Measurements from ENCODE around the gene AQP3. TPM values are rescaled to one million over a fixed set of nuclear protein-coding genes. Genes with fewer than 3 reads are reported as not detected.
"Not testable (repeated sequence)": the region's sequence is repeated elsewhere in the genome, so short reads cannot be mapped to it uniquely, and the experiment has no call there.

The AQP3 gene
- total RNA-seq, 1 donor, result 0.72 TPM

DNA sequence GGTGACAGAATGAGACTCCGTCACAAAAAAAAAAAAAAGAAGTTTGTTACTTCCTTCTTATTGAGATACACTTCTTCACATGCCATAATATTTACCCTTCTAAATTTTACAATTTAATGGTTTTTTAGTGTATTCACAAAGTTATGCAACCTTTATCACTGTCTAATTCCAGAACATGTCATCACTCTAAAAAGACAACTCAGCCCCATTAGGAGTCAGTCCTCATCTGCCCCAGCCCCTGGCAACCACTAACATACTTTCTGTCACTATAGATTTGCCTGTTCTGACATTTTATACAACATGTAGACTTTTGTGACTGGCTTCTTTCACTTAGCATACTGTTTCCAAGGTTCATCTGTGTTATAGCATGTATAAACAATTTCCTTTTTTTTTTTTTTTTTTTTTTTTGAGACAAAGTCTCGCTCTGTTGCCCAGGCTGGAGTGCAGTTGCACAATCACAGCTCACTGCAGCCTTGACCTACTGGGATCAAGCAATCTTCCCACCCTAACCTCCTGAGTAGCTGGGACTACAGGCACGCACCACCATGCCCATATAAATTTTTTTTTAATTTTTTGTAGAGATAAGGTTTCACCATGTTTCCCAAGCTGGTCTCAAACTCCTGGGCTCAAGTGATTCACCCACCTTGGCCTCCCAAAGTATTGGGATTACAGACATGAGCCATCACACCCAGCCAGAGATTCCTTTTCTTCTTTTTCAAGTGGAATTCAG is 18.0 kb downstream of the AQP3 start:
- no peak overlapping the region for H2AFZ ChIP-seq (ENCODE audit: low read length)
- H3K79me2 ChIP-seq (ENCODE audit: insufficient read depth, low read length), result no peaks in the 10 kb centered on the region
- no peaks in the 10 kb centered on the region for H3K9me3 ChIP-seq (ENCODE audit: low read depth, low read length)
- peak; percentile 85 for DNase-seq (ENCODE audit: insufficient read length, low spot score, missing footprints)
- H3K36me3 ChIP-seq (ENCODE audit: insufficient read depth, low read length), result no peaks in the 10 kb centered on the region
- peaks cover 3% of the 10 kb centered on the region for H3K4me1 ChIP-seq (ENCODE audit: insufficient read depth, low read length)
- no peak overlapping the region for H3K27ac ChIP-seq (ENCODE audit: low read depth, low read length)
- H3K4me2 ChIP-seq (ENCODE audit: insufficient read depth, low read length), result no peak overlapping the region
- TF ChIP-seq, protein P1, sequence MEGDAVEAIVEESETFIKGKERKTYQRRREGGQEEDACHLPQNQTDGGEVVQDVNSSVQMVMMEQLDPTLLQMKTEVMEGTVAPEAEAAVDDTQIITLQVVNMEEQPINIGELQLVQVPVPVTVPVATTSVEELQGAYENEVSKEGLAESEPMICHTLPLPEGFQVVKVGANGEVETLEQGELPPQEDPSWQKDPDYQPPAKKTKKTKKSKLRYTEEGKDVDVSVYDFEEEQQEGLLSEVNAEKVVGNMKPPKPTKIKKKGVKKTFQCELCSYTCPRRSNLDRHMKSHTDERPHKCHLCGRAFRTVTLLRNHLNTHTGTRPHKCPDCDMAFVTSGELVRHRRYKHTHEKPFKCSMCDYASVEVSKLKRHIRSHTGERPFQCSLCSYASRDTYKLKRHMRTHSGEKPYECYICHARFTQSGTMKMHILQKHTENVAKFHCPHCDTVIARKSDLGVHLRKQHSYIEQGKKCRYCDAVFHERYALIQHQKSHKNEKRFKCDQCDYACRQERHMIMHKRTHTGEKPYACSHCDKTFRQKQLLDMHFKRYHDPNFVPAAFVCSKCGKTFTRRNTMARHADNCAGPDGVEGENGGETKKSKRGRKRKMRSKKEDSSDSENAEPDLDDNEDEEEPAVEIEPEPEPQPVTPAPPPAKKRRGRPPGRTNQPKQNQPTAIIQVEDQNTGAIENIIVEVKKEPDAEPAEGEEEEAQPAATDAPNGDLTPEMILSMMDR (IDR thresholded peaks at IDR 0.05; ENCODE audit: extremely low read depth, low read depth, low read length), result no peak
- H3K4me3 ChIP-seq (ENCODE audit: insufficient read depth, low read length), result no peak overlapping the region
- peaks cover 2% of the 10 kb centered on the region for H3K27me3 ChIP-seq (ENCODE audit: insufficient read depth, low read length)
- H4K20me1 ChIP-seq (ENCODE audit: insufficient read depth, low read length), result no peaks in the 10 kb centered on the region

DNA sequence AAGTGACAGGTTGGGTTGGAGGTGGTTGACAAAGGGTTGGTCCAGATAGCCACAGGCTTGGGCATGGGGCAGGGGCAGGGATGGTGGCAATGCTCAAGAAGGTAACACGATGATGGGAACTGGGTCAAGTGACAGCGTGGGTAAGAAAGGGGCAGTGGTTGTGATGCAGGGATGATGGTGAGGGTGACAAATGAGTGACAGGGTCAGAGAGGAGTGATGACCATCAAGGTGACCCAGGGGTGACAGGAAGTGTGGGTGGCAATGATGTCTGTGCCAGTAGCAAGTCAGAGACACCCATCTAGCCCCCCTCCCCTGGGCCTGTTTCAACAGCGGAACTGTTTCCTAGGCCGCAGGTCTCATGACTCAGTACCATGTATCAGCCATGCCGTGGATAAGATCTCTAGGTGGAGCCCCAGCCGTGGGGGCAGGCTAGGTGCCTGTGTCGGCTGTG is 20.5 kb downstream of the AQP3 start:
- Histone ChIP-seq H3K4me3 (ENCODE audit: insufficient read depth, low read length) (no peak overlapping the region), H3K4me2 (ENCODE audit: insufficient read depth, low read length) (no peak overlapping the region), H3K4me1 (ENCODE audit: insufficient read depth, low read length) (peaks cover 3% of the 10 kb centered on the region), H4K20me1 (ENCODE audit: insufficient read depth, low read length) (no peaks in the 10 kb centered on the region), H3K79me2 (ENCODE audit: insufficient read depth, low read length) (no peaks in the 10 kb centered on the region), H3K27me3 (ENCODE audit: insufficient read depth, low read length) (no peaks in the 10 kb centered on the region), H2AFZ (ENCODE audit: low read length) (no peak overlapping the region), H3K27ac (ENCODE audit: low read depth, low read length) (no peak overlapping the region), H3K36me3 (ENCODE audit: insufficient read depth, low read length) (no peaks in the 10 kb centered on the region), H3K9me3 (ENCODE audit: low read depth, low read length) (no peaks in the 10 kb centered on the region)
- TF ChIP-seq, protein P1 (IDR thresholded peaks at IDR 0.05; ENCODE audit: extremely low read depth, low read depth, low read length), result no peak
- DNase-seq (ENCODE audit: insufficient read length, low spot score, missing footprints), result no peak

DNA sequence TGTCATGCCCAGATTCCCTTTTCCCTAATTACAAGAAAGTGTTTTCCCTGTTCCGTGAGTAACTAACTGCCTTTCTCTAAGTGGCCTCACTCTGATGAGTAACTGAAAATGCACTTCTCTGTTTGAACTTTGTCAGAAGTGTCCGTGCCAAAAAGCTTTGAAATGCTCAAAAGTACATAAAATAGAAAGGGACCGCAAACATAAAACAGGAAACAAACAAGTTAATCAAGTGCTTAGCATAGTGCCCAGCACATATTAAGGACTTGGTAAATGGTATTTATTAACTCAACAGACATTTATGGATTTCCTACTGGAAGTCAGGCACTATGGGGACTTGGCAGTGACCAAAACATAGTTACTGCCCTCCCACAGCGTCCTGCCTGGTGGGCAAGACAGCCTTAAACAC is 22.3 kb downstream of the AQP3 start:
- H3K27ac ChIP-seq (ENCODE audit: low read depth, low read length), result no peak overlapping the region
- H3K4me1 ChIP-seq (ENCODE audit: insufficient read depth, low read length), result peaks cover 3% of the 10 kb centered on the region
- TF ChIP-seq, protein P1 (IDR thresholded peaks at IDR 0.05; ENCODE audit: extremely low read depth, low read depth, low read length), result no peak
- H2AFZ ChIP-seq (ENCODE audit: low read length), result no peak overlapping the region
- DNase-seq (ENCODE audit: insufficient read length, low spot score, missing footprints), result no peak
- H3K9me3 ChIP-seq (ENCODE audit: low read depth, low read length), result no peaks in the 10 kb centered on the region
- no peak overlapping the region for H3K4me2 ChIP-seq (ENCODE audit: insufficient read depth, low read length)
- no peaks in the 10 kb centered on the region for H3K36me3 ChIP-seq (ENCODE audit: insufficient read depth, low read length)
- H3K79me2 ChIP-seq (ENCODE audit: insufficient read depth, low read length), result no peaks in the 10 kb centered on the region
- H4K20me1 ChIP-seq (ENCODE audit: insufficient read depth, low read length), result no peaks in the 10 kb centered on the region
- H3K27me3 ChIP-seq (ENCODE audit: insufficient read depth, low read length), result peaks cover 5% of the 10 kb centered on the region
- no peak overlapping the region for H3K4me3 ChIP-seq (ENCODE audit: insufficient read depth, low read length)

DNA sequence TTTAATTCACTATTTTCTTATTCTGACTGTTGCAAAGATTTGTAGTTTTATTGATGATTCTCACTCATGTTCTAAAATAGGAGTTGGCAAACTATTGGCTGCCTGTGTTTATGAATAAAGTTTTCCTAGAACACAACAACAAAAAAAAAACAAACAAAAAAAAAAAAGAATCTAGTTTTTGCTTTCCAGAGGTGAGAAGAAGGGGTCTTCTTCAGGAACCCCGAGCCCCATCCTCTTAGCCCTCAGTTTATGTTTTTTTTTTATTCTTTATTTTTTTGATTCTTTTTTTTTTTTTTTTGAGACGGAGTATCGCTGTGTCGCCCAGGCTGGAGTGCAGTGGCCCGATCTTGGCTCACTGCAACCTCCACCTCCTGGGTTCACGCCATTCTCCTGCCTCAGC is 22.9 kb downstream of the AQP3 start:
- not testable (repeated sequence) for H3K36me3 ChIP-seq (ENCODE audit: insufficient read depth, low read length); H3K9me3 ChIP-seq (ENCODE audit: low read depth, low read length); DNase-seq (ENCODE audit: insufficient read length, low spot score, missing footprints); H3K4me3 ChIP-seq (ENCODE audit: insufficient read depth, low read length); H4K20me1 ChIP-seq (ENCODE audit: insufficient read depth, low read length); H3K4me1 ChIP-seq (ENCODE audit: insufficient read depth, low read length); H3K27me3 ChIP-seq (ENCODE audit: insufficient read depth, low read length); H3K27ac ChIP-seq (ENCODE audit: low read depth, low read length); H2AFZ ChIP-seq (ENCODE audit: low read length); H3K79me2 ChIP-seq (ENCODE audit: insufficient read depth, low read length); H3K4me2 ChIP-seq (ENCODE audit: insufficient read depth, low read length)

DNA sequence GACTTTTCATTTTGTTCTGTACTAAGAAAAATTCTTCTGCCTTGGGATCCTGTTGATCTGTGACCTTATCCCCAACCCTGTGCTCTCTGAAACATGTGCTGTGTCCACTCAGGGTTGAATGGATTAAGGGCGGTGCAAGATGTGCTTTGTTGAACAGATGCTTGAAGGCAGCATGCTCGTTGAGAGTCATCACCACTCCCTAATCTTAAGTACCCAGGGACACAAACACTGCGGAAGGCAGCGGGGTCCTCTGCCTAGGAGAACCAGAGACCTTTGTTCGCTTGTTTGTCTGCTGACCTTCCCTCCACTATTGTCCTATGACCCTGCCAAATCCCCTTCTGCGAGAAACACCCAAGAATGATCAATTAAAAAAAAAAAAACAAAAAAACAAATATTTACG is 23.4 kb downstream of the AQP3 start:
- H3K27ac ChIP-seq (ENCODE audit: low read depth, low read length); H3K27me3 ChIP-seq (ENCODE audit: insufficient read depth, low read length); H3K4me3 ChIP-seq (ENCODE audit: insufficient read depth, low read length); DNase-seq (ENCODE audit: insufficient read length, low spot score, missing footprints); H2AFZ ChIP-seq (ENCODE audit: low read length); H3K36me3 ChIP-seq (ENCODE audit: insufficient read depth, low read length); H3K4me1 ChIP-seq (ENCODE audit: insufficient read depth, low read length); H3K9me3 ChIP-seq (ENCODE audit: low read depth, low read length); H3K79me2 ChIP-seq (ENCODE audit: insufficient read depth, low read length); H4K20me1 ChIP-seq (ENCODE audit: insufficient read depth, low read length); H3K4me2 ChIP-seq (ENCODE audit: insufficient read depth, low read length): not testable (repeated sequence)

Measured in osteoblast (primary cell).